Measurements from ENCODE around the gene DDX25. TPM values are rescaled to one million over a fixed set of nuclear protein-coding genes. Genes with fewer than 3 reads are reported as not detected.

Gene DDX25
- total and polyA plus RNA-seq, 2 of the 4 experiments (the other 2 are of a cell fraction): under 0.01 TPM; not detected in 1

DNA sequence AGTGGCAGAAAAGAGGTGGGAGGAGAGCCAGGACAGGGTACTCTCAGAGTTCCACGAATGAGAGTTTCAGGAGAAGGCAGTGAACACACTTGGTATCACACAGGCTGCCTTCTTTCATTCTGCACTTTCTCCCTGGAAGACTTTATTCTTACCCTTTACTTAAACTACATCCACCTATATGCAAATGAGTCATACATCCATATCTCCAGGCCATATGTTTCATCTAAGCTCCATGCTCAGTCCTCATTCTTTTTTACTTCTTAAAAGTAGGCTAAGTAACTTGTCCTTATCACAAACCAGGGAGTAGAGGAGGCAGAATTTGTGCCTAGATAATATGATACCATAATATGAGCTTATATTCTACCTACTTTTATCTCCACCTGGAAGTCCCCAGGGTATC is 23.0 kb upstream of the DDX25 start:
- no peak for TF ChIP-seq BHLHE40 (IDR thresholded peaks at IDR 0.05; ENCODE audit: low read depth, low read length)
- TF ChIP-seq RAD21 (IDR thresholded peaks at IDR 0.05; ENCODE audit: low read length): no peak
- TF ChIP-seq, protein P1, sequence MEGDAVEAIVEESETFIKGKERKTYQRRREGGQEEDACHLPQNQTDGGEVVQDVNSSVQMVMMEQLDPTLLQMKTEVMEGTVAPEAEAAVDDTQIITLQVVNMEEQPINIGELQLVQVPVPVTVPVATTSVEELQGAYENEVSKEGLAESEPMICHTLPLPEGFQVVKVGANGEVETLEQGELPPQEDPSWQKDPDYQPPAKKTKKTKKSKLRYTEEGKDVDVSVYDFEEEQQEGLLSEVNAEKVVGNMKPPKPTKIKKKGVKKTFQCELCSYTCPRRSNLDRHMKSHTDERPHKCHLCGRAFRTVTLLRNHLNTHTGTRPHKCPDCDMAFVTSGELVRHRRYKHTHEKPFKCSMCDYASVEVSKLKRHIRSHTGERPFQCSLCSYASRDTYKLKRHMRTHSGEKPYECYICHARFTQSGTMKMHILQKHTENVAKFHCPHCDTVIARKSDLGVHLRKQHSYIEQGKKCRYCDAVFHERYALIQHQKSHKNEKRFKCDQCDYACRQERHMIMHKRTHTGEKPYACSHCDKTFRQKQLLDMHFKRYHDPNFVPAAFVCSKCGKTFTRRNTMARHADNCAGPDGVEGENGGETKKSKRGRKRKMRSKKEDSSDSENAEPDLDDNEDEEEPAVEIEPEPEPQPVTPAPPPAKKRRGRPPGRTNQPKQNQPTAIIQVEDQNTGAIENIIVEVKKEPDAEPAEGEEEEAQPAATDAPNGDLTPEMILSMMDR (conservative IDR thresholded peaks at IDR 0.05; ENCODE audit: low read depth, low read length): no peak
- no peak for TF ChIP-seq FOS (IDR thresholded peaks at IDR 0.05; ENCODE audit: low read depth, low read length)
- TF ChIP-seq RCOR1 (IDR thresholded peaks at IDR 0.05; ENCODE audit: insufficient replicate concordance, low read length): no peak
- no peak for TF ChIP-seq RFX5 (IDR thresholded peaks at IDR 0.05; ENCODE audit: low read depth, low read length)
- TF ChIP-seq SMC3 (IDR thresholded peaks at IDR 0.05; ENCODE audit: low read depth, low read length): no peak
- TF ChIP-seq MAFK (IDR thresholded peaks at IDR 0.05; ENCODE audit: low read depth, low read length): no peak
- TF ChIP-seq, protein P2, sequence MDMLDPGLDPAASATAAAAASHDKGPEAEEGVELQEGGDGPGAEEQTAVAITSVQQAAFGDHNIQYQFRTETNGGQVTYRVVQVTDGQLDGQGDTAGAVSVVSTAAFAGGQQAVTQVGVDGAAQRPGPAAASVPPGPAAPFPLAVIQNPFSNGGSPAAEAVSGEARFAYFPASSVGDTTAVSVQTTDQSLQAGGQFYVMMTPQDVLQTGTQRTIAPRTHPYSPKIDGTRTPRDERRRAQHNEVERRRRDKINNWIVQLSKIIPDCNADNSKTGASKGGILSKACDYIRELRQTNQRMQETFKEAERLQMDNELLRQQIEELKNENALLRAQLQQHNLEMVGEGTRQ (IDR thresholded peaks at IDR 0.05; ENCODE audit: low read depth, low read length): no peak
- H3K14ac ChIP-seq (replicated peaks; ENCODE audit: low read depth, low read length): no peak overlapping the region
- no peak overlapping the region for H4K5ac ChIP-seq (ENCODE audit: low read depth, low read length)
- no peak overlapping the region for H4K91ac ChIP-seq (ENCODE audit: insufficient read depth, low read depth, low read length)
- no peak overlapping the region for H3K27ac ChIP-seq (ENCODE audit: insufficient read depth, low read length)
- no peak overlapping the region for H2AK9ac ChIP-seq (replicated peaks; ENCODE audit: low read depth, low read length, poor library complexity)
- no peaks in the 10 kb centered on the region for H3K79me1 ChIP-seq (ENCODE audit: low read depth in 1 of 2, low read length in 2 of 2)
- dilution Hi-C loops (cut with HindIII; ENCODE audit: low sequenced_read_pairs, unreplicated experiment) (no loop called here), intact Hi-C loops (cut with micrococcal nuclease) (no loop called here), in situ Hi-C loops (cut with MboI; ENCODE audit: low sequenced_read_pairs) (no loop called here)
- DNase-seq (no peak), ATAC-seq (ENCODE audit: low read depth) (no peak)
- no TSS peak for BruUV-seq (replicated peaks)
- ChIA-PET POLR2A (ENCODE audit: unreplicated experiment) (no interaction called here), CTCF (interaction anchor here (0.6 to 0.8 kb wide), 2 partner anchors 10 to 911 kb away, joined by 3 to 5 read pairs; no protein-coding TSS in a partner anchor)
- H3K9me3 ChIP-seq (ENCODE audit: control insufficient read depth, insufficient read depth, low read length): no peaks in the 10 kb centered on the region
- H3K27me3 ChIP-seq (ENCODE audit: control insufficient read depth, insufficient read depth, low read length): peaks cover 4% of the 10 kb centered on the region
- no peak overlapping the region for H2AK5ac ChIP-seq (ENCODE audit: low read depth, low read length)
- H4K8ac ChIP-seq (ENCODE audit: low read depth in 2 of 2, low read length in 2 of 2): no peak overlapping the region
- no peak overlapping the region for H2BK120ac ChIP-seq (ENCODE audit: low read depth, low read length)
- H2BK15ac ChIP-seq (ENCODE audit: low read depth, low read length): no peak overlapping the region
- H3K23ac ChIP-seq (ENCODE audit: low read depth, low read length): no peak overlapping the region
- H3K9ac ChIP-seq (ENCODE audit: low read depth, low read length): no peak overlapping the region
- no peaks in the 10 kb centered on the region for H3K4me1 ChIP-seq (ENCODE audit: control insufficient read depth, insufficient read depth, low read length)
- H3K4ac ChIP-seq (ENCODE audit: low read depth, low read length): no peak overlapping the region
- H2AFZ ChIP-seq (replicated peaks; ENCODE audit: low read length, poor library complexity): no peak overlapping the region
- WGBS, 2 experiments (ENCODE audit: extremely low coverage in 2 of 2, insufficient read length in 1 of 2): no CpG with 5 or more reads among the region's 1 CpG
- H3K36me3 ChIP-seq (ENCODE audit: control insufficient read depth, insufficient read depth, low read length): no peaks in the 10 kb centered on the region
- no peak overlapping the region for H3K56ac ChIP-seq (ENCODE audit: extremely low read depth, insufficient read depth, low read length)
- no peak overlapping the region for H2BK20ac ChIP-seq (ENCODE audit: low read depth, low read length)
- no peak overlapping the region for H3K18ac ChIP-seq (ENCODE audit: low read depth, low read length)
- H3K4me2 ChIP-seq (ENCODE audit: low read depth, low read length): no peak overlapping the region
- no peaks in the 10 kb centered on the region for H4K20me1 ChIP-seq (ENCODE audit: insufficient read depth, low read length)
- H3K4me3 ChIP-seq (ENCODE audit: insufficient read depth, low read depth, low read length): no peak overlapping the region
- no peaks in the 10 kb centered on the region for H3K9me1 ChIP-seq (ENCODE audit: insufficient read depth, low read length)
- no peak overlapping the region for H2BK5ac ChIP-seq (ENCODE audit: low read depth, low read length, poor library complexity, severe bottlenecking)

Measured in IMR-90 (cell line).